ENCODE measurements around the gene TCEANC2. TPM values are rescaled to one million over a fixed set of nuclear protein-coding genes. Genes with fewer than 3 reads are reported as not detected.
A peak's percentile ranks its signal among the peaks of the same experiment; 100 is the strongest.

Gene TCEANC2
- total and polyA plus RNA-seq, 2 experiments from 2014 or later = 6.0 to 6.3 TPM

- TF ChIP-seq CREB1 (CRISPR knock-in tag; IDR thresholded peaks at IDR 0.05; ENCODE audit: low read depth) (no peak), CTCF (conservative IDR thresholded peaks at IDR 0.05; ENCODE audit: low read depth in 2 of 2) (no peak), NANOG (IDR thresholded peaks at IDR 0.05; ENCODE audit: borderline replicate concordance) (no peak), POLR2AphosphoS5 (IDR thresholded peaks at IDR 0.05; ENCODE audit: low read depth) (no peak), ZNF462 (CRISPR knock-in tag; IDR thresholded peaks at IDR 0.05) (no peak), EZH2phosphoT487 (IDR thresholded peaks at IDR 0.05; ENCODE audit: unreplicated experiment) (no peak), EZH2 (IDR thresholded peaks at IDR 0.05; ENCODE audit: low read depth, unreplicated experiment) (no peak), ZNF331 (CRISPR knock-in tag; IDR thresholded peaks at IDR 0.05; ENCODE audit: low read depth) (no peak), JUNB (IDR thresholded peaks at IDR 0.05; ENCODE audit: unreplicated experiment) (no peak), ZNF114 (CRISPR knock-in tag; IDR thresholded peaks at IDR 0.05) (no peak), STAT1 (IDR thresholded peaks at IDR 0.05; ENCODE audit: unreplicated experiment) (no peak)
- TF ChIP-seq, protein P1, sequence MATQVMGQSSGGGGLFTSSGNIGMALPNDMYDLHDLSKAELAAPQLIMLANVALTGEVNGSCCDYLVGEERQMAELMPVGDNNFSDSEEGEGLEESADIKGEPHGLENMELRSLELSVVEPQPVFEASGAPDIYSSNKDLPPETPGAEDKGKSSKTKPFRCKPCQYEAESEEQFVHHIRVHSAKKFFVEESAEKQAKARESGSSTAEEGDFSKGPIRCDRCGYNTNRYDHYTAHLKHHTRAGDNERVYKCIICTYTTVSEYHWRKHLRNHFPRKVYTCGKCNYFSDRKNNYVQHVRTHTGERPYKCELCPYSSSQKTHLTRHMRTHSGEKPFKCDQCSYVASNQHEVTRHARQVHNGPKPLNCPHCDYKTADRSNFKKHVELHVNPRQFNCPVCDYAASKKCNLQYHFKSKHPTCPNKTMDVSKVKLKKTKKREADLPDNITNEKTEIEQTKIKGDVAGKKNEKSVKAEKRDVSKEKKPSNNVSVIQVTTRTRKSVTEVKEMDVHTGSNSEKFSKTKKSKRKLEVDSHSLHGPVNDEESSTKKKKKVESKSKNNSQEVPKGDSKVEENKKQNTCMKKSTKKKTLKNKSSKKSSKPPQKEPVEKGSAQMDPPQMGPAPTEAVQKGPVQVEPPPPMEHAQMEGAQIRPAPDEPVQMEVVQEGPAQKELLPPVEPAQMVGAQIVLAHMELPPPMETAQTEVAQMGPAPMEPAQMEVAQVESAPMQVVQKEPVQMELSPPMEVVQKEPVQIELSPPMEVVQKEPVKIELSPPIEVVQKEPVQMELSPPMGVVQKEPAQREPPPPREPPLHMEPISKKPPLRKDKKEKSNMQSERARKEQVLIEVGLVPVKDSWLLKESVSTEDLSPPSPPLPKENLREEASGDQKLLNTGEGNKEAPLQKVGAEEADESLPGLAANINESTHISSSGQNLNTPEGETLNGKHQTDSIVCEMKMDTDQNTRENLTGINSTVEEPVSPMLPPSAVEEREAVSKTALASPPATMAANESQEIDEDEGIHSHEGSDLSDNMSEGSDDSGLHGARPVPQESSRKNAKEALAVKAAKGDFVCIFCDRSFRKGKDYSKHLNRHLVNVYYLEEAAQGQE (IDR thresholded peaks at IDR 0.05; ENCODE audit: unreplicated experiment) = no peak
- TF ChIP-seq, protein P2, sequence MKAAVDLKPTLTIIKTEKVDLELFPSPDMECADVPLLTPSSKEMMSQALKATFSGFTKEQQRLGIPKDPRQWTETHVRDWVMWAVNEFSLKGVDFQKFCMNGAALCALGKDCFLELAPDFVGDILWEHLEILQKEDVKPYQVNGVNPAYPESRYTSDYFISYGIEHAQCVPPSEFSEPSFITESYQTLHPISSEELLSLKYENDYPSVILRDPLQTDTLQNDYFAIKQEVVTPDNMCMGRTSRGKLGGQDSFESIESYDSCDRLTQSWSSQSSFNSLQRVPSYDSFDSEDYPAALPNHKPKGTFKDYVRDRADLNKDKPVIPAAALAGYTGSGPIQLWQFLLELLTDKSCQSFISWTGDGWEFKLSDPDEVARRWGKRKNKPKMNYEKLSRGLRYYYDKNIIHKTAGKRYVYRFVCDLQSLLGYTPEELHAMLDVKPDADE (IDR thresholded peaks at IDR 0.05) = no peak
- Histone ChIP-seq H3K4me1 (ENCODE audit: insufficient read depth) (0 out of 2 replicates have a peak, but pooled peaks cover 4% of the 10 kb centered on the region), H3K27me3 (ENCODE audit: insufficient read depth) (no peaks in the 10 kb centered on the region), H3F3A (replicated peaks; ENCODE audit: low read depth) (no peaks in the 10 kb centered on the region), H3K4me2 (no peak overlapping the region), H3K9me2 (ENCODE audit: insufficient read depth) (no peaks in the 10 kb centered on the region), H4K20me1 (replicated peaks; ENCODE audit: insufficient read depth) (no peaks in the 10 kb centered on the region), H3K79me2 (replicated peaks; ENCODE audit: insufficient read depth) (no peaks in the 10 kb centered on the region), H2AFZ (no peak overlapping the region), H3K4me3 (no peak overlapping the region), H3K36me3 (ENCODE audit: insufficient read depth) (no peaks in the 10 kb centered on the region), H3K27ac (ENCODE audit: low read depth) (no peak overlapping the region)
- H3K27me3 Mint-ChIP-seq (ENCODE audit: insufficient read depth, low read depth, poor library complexity) = no peaks in the 10 kb centered on the region
- DNase-seq (ENCODE audit: low spot score) (no peak), ATAC-seq (peak; percentile 63)
- H3K9me3 Mint-ChIP-seq = no peaks in the 10 kb centered on the region
- H3K4me1 Mint-ChIP-seq = peaks cover 10% of the 10 kb centered on the region
- H3K27ac Mint-ChIP-seq = no peak overlapping the region
- no peaks in the 10 kb centered on the region for H3K36me3 Mint-ChIP-seq (ENCODE audit: low read depth)
- no peak overlapping the region for H3K4me3 Mint-ChIP-seq
These were observed 43.5 kb downstream of the TCEANC2 start for GRCh38 chr1:54096877-54097240.
